MV-4-11 (cell line): ENCODE data around the gene NDRG3.
"Not testable (repeated sequence)": the region's sequence is repeated elsewhere in the genome, so short reads cannot be mapped to it uniquely, and the experiment has no call there.

ENCODE experiments used
- DNase-seq: peaks from one replicate; lab custom pipeline; 2025; lab: John Stamatoyannopoulos, UW

Gene NDRG3

DNA sequence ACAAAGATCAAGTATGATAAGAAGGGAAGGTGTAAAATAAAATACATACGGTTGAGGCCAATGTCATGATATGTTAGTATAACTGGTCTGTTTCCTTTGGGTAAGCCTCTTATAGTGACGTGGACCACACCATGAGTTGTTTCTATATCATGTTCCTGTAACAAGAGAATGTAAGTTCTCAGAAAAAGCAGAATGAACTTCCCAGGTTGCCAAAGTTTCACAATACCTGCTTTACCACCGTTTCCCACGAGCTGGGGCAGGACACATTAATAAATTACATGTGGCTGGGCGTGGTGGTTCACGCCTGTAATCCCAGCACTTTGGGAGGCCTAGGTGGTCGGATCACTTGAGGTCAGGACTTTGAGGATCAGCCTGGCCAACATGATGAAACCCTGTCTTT is 57.3 kb downstream of the NDRG3 start:
- DNase-seq: no peak

DNA sequence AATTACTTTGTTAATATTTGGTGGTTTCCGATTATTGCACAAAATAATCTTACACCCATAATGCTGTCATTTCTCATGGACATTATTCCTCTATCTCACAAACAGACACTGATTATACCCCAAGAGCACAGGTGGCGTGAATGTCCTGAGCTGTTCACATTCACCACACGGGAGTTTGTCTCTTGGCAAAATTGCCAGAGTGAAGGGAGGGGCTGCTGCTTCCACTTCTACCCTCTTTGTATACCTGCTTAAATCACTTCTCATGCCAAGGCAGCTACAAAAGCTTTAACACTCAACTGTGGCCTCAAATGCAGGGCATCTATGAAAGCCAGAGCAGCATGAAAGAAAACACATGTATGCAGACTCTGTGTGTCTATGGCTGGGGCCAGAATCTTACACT is 58.0 kb downstream of the NDRG3 start:
- no peak for DNase-seq

DNA sequence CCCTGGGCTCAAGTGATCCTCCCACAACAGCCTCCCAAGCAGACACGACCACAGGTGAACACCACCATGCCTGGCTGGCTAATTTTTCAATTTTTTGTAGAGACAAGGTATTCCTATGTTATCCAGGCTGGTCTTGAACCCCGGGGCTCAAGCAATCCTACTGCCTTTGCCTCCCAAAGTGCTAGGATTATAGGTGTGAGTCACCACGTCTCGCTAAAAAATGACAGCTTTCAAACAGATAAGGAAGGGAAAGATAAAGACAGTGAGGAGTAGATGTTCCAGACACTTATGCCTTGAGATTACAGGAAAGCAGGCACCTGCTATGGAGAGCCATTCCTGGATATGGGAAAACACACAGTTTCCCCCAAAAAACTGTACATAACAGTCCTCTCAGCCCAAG is 58.9 kb downstream of the NDRG3 start:
- no peak for DNase-seq

DNA sequence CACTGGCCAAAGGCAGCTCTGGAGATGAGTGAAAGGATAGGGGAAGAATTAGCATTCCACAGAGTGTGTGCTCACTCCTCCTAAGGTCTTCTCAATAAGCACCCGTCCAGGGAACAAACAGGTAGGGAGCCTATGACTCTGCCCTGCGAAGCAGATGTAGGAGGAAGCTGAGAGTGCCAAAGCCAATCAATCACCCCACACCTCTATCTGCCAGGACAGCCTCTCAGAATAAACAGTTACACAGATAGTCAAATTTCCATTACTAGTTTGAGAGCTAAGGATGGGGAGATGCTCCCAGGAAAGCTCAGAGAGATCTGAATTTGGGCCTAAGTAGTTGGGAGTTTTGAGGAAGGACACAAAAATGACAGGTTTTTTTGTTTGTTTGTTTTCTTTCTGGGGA is 59.4 kb downstream of the NDRG3 start:
- DNase-seq: no peak

DNA sequence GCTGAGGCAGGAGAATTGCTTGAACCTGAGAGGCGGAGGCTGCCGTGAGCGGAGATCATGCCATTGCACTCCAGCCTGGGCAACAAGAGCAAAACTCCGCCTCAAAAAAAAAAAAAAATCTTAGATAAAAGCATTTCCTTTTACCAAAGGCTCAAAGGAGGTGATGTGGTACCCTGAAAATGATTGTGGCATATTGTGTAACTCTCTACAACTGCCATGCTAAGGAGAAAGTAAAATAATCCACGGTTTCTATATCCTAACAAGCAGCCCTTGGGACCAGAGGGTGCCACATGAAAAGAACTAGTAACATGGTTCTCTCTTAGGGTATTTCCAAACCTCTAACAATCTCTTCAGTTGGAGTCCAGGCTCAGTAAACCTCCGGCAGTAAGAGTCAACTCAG is 61.1 kb downstream of the NDRG3 start:
- peak; percentile 65 for DNase-seq

DNA sequence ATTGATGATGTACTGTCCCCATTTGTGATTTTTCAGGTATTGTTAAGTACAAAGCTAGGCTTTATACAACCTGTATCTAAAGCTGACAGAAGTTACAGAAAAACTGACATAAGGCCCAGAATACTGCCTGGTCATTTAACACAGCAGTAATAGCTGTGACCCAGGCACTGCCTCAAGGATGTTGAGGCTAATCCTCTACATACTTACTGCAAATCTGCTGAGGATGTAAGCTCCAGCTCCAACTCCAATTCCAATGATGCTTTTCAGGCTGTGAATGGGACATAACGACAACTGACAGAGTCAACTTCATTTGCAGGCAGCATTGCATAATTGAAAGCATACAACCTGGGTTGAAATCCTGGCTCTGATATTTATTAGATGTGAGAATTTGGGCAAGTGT is 63.6 kb downstream of the NDRG3 start:
- no peak for DNase-seq

DNA sequence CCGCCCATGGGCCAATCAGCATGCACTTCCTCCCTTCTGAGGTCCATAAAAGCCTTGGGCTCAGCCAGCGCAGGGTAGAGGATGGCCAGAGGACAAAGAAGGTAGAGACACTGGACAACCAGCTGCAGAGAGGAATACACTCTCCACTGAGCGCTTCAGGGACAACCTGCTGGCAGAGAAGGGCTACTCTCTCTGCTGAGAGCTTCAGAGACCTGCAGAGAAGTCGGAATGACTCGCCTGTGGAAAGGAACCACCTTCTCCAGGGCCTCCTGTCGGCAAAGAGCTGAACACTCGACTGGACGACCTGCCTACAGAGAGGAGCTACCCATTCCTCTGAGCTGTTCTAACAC is 68.5 kb downstream of the NDRG3 start:
- DNase-seq: no peak

DNA sequence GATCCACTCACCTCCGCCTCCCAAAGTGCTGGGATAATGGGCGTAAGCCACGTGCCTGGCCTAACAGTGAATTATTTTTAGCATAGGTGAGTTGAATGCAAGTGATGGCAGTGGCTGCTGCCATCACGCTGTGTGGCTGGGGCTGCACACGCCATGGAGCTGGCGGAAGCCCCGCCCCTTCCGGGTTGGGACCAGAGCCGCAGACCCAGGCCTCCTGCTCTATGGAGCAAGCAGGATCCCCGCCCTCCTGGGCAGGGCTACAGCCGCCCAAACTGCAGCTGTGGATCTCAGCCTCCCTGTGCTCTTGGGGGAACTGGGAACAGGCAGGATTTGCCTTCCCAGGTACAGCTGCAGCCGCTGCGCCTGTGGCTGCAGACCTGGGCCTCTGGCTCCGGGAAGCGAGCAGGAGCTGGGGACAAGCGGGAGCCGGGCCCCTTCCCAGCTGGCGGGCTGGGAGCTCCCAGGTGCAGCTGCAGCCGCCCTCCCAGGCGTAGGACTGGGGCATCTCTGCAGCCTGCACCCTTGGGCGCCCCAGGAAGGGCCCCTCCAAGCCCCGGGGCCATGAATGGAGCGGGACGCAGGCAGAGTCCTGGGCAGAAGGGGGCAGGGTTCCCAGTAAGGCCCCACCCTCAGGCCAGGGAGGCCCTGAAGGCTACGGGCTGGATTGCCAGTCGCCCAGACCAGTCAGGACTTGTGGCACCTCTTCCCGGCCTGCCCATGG is 69.0 kb downstream of the NDRG3 start:
- DNase-seq: no peak

DNA sequence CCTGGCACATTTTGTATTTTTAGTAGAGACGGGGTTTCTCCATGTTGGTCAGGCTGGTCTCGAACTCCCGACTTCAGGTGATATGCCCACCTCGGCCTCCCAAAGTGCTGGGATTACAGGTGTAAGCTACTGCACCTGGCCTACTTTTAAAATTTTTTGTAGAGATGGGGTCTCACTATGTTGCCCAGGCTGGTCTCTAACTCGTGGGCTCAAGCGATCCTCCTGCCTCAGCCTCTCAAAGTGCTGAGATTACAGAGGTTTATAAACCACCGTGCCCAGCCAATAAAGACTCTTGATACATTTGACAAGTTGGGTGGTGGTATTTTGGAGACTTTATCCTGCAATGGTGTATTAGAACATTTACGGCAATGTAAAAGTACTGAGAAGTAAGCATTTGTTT is 70.3 kb downstream of the NDRG3 start:
- not testable (repeated sequence) for DNase-seq

DNA sequence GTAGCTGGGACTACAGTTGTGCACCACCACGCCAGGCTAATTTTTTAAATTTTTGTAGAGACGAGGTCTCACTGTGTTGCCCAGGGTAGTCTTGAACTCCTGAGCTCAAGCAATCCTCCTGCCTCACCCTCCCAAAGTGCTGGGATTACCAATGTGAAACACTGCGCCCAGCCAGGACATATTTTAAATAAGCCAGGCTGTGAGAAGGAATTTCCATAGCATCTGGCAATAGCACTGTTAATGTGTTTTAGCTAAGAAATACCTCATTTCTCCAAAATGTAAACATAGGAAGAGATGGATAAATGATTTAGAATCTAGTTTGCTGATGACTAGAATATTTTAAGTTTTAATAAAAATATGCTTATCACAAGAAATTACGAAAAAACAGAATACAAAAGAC is 72.9 kb downstream of the NDRG3 start:
- no peak for DNase-seq

DNA sequence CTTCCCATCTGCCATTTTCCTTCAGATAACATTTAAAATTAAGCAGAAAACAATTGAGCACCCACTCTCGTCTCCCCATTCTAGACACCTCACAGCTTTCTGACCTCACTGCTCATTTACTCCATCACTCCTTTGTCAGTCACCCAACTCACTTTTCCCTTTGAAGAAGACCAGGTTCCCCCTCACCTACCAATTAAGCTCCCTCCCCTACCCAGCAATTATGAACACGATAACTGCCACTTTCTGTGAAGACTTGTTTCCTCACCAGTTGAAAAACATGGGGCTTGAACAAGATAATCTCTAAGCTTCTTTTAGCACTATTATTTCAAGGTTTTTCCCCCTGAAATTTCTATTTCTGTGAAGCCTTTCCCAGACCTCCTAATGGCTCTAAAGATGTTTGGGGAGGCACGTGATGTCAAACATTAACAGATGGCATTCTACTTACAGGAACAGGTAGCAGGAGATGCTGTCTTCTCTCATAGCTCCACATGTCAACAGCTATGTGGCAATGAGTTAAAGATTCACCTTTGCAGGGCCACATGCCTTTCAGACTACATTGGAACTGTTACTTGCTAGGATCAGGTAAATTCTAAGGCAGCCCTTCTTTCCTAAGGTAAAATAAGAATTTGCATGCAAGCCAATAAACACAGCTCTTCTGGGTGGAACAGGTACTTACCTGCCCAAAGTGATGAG is 75.1 kb downstream of the NDRG3 start:
- DNase-seq: no peak

DNA sequence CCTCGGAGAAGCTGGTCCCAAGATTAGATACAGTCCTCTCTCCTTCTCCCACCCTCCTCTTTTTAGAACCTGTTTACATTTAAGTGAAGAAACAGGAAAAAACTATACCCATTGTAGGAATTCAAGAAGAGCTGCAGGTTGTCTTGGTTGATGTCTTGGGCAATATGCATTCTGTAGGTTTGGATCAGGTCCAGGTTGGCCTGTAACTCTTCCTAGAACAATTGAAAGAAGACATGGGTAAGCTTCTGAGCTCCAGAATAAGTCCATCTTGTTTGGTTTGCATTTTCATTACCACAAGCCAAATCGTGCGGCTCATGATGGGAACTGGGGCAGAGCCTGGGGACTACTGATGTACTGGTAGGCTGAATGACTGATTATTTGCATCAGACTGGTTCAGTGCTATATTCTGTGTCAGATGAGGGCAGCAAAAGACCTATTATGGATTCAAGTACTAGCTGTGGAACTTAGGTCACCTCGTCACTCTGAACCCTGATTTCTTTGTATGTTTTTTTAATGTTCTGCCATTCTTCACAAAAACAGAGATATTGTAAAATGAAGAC is 79.6 kb downstream of the NDRG3 start:
- DNase-seq: peak; percentile 41

DNA sequence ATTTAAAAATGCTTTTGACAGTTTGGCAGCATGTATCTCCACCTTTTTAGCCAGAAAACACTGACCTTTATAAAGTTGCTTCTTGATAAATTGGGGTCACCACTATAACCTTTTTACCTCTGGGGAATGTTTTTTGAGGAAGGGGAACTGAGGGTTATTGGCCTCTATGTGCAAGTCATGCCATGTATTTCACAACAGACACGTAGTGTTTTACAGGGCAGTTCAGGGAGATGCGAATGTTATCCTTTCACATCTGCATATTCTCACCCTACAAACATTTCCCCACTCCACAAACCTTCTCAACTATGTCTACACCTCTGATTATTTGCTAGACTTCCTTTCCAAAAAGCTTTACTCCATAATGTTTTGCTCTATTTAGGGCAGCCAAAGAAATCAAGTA is 82.9 kb downstream of the NDRG3 start:
- DNase-seq: peak; percentile 75

DNA sequence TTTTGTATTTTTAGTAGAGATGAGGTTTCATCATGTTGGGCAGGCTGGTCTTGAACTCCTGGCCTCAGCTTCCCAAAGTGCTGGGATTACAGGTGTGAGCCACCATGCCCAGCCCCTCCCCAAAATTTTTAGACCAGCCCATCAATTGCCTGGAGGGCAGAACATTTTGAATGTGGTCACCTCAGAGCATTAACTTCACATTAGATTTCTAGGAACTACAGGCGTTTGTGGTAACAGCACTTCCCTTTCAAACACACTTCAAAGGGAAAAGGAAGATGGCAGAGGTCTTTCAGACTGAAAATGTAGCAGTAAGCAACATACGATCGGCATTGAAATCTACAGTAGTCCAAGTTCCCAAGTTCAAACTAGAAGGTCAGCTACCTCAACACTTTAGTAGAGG is 87.6 kb downstream of the NDRG3 start:
- DNase-seq: peak; percentile 82

DNA sequence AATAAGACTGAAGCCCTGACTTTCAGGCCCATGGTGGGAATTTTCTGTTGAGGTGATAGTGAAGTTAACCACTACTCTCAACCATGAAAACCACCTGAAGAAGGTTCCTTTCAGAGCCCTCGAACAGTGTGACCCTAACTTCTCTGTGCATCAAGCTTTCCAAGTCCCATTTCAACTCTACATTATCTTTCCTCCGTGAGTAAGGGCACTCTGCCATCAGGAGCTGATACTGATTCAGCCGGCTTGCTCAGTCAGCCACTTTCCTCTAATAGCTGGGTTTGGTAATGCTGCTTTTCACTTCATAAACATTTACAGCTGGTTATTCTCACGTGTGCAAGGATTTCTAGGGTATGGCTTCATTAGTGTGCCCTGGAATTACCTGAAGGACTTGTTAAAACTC is 89.2 kb downstream of the NDRG3 start:
- DNase-seq: no peak

DNA sequence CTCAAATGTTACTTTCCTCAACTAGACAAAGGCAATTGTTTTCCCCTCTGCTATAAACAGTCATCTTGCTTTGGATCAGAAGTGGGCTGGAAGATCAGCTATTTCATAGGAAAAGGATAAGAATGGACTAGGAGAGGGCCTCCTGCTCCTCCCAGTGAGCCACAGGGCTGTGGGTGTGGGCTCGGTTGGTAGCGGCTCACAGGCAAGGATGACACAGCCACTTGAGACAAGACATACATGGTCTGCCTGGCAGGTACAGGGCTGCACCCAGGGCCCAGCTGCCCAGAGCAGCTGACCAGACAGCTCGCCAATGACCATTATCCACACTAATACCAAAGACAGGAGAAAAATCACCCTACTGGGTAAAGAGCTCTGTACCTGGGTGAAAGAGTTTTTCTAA is 90.9 kb downstream of the NDRG3 start:
- no peak for DNase-seq

DNA sequence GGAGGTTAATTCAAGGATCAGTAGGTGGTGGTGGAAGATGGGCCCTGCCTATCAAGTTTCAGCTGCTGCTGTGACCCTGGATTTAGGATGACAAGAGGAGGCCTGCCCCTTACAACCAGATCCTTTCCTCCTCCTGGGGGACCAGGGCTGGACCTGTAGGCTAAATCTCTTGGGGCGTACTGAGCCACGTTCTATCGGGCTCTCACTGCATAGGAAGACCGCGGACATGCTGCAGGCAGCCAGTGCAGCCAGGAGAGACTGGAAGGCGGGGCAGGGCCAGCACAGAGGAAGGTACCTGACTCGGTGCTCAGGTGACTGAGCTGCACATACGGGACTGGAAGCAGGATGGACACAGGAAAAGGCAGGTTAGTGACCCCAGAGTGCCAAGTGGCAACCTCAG is 91.4 kb downstream of the NDRG3 start:
- DNase-seq: no peak

DNA sequence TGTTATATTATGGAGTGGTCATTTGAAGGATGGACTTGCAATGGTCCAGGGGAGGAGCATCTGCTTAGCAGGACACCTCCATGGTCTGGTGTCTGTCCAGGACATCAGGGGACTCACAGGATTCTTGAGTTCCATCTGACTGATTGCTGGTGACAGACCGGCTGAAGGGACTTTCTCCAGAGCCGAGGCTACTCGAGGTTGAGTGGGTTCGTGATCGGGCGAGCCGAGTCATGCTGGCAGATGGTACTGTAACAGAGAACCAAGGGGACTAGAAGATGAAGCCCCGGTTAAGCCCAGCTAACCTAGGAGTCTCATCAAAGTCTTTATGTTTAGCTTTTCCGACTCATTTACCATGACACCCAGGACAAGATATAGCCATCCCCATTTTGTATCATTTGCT is 92.4 kb downstream of the NDRG3 start:
- no peak for DNase-seq

DNA sequence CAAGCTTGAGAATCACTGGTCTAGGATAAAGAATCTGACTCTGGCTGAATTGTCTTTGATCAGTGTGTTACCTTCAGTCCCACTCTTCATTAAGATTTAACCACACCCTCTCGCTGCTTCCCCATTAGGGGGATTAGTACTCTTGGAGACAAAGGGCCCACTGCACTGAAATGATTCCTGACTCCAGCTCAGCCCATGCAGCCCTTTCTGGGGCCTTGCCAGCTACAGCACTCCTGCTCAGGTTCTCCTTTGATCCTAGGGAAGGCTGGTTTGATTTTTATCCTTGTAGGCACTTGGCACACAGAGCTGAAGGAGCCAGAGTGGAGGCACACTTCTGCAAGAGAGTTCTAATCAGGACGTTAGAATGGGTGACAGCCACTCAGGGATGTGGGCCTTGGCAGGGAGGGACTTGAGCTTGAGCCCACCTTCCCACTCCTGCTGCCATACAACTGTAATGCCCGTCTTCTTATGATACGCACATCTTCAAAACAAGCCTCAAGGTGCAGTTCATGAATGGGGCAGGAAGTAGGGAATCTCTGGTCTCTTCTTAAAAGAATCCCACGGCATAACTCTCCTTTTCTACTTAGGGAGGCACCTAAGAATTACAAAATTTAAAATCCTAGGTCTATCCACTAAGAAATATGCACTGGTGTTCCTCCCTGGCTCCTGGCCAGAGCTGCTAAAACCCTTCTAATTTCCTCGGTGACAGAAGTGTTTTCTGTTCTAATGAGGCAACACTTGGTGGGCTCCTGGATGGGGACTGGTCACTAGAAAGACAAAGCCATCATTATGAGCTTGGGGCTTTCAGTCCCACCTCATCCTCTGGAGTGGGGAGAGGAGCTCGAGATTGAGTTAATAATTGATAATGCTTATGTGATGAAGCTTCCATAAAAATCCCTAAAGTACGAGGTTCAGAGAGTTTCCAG is 98.4 kb downstream of the NDRG3 start:
- DNase-seq: no peak

DNA sequence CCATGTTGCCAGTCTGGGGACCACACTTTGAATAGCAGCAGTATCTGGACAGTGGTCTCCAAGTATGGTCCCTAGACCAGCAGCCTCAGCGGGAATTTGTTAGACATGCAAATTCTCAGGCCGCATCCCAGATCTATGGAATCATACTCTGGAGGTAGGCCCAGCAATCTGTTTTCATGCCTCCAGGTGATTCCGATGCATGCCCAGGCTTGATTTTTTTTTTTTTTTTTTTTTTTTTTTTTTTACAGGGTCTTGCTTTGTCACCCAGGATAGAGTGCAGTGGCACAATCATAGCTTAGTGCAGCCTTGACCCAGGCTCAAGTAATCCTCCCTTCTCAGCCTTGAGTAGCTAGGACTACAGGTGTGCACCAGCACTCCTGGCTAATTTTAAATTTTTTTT is 99.2 kb downstream of the NDRG3 start:
- no peak for DNase-seq

DNA sequence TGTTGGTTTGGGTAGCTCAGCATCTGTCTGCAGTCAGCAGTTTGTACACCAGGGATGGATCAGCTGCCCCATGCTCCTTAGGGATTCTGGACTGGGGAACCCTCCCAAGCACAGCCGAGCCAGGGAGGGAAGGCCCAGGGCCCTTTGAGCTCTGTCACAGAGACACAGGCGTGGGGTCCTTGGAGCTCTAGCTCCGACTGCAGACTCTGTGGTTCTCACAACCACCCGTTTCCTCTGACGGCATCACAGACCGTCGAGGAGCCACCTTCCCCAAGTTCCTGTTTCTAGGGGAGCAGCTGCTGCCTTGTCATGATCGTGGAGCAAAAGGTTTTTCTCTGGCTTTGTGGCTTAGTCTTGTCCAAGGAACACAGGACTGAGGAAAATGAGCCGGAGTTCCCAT is 99.9 kb downstream of the NDRG3 start, which contains the start of gene SLA2:
Gene SLA2 (minus strand): TSS at position 199 of the 400 bp plus-strand sequence. CDS start 4,861 bp downstream, outside the sequence.
- DNase-seq: peak; percentile 83

DNA sequence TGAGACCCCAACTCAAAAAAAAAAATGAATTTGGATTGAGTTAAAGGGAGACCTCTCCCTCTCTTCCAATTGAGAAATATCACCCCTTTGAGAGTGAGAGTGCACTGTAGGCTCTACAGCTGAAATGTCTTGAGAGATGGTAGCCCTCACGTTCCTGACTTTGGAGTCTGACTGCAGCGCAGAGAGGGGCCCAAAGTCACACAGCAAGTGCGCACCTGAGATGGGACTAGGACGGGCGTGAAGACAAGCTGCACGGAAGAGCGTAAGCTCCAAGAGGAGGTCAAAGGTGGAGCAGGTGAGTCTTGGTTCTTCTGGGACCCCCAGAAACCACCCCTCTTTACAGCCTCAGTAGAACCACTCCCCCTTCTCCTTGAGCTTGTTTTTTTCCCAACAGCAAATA is 100.5 kb downstream of the NDRG3 start:
- DNase-seq: no peak

DNA sequence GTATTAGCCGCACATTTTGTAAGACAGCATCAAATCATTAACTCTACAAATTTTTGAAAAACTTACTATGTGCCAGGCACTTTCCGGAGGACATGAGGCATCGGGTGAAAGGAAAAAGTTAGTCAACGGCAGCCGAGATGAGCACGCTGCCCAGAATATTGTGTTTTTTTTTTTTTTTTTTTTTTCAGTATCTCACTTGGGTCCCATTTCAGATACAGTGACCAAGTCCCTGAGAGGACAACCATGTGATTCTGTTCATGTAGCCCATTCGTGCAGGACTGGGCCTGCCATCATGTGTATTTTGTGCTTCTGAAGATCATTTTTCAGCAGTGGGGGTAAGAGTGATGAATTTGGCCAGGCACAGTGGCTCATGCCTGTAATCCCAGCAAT is 101.2 kb downstream of the NDRG3 start:
- no peak for DNase-seq
